NB4 (cell line): ENCODE data around the gene CTNNA2.

ENCODE experiments used
- MAX ChIP-seq: IDR thresholded peaks from 2 replicates; pipeline ENCODE4 v1.6.1; 2011; ENCODE audit warnings: low read depth, low read length
- MYC ChIP-seq: IDR thresholded peaks from 2 replicates; pipeline ENCODE4 v1.6.1; 2011; ENCODE audit warnings: low read depth, low read length
- POLR2A ChIP-seq: IDR thresholded peaks from 2 replicates; pipeline ENCODE4 v1.6.1; 2011; ENCODE audit warnings: mild to moderate bottlenecking; ENCODE audit not compliant: insufficient read length; ENCODE audit errors: extremely low read depth
- TF ChIP-seq, protein P1 (sequence below): IDR thresholded peaks from one replicate; pipeline ENCODE4 v1.5.1; 2012; ENCODE audit warnings: low read depth, low read length

DNA sequence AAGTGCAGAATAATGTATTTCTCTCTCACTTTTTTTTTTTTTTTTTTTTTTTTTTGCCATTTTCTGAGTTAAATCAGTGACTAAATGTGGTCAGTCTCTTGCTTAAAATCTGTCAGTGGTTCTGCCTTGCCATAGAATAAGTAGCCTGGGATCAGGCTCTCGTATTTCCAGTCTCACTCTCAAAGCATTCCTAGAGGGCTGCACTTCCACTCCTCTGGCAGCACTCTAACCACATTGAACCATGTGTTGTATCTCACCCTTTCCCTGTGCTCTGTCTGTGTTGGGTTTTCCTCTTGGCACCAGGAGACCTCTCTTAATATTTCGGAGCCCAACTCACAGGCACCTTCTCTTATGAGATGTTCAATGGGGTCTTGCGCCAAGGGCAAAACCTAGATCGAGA is 304.4 kb downstream of the CTNNA2 start:
- TF ChIP-seq, protein P1, sequence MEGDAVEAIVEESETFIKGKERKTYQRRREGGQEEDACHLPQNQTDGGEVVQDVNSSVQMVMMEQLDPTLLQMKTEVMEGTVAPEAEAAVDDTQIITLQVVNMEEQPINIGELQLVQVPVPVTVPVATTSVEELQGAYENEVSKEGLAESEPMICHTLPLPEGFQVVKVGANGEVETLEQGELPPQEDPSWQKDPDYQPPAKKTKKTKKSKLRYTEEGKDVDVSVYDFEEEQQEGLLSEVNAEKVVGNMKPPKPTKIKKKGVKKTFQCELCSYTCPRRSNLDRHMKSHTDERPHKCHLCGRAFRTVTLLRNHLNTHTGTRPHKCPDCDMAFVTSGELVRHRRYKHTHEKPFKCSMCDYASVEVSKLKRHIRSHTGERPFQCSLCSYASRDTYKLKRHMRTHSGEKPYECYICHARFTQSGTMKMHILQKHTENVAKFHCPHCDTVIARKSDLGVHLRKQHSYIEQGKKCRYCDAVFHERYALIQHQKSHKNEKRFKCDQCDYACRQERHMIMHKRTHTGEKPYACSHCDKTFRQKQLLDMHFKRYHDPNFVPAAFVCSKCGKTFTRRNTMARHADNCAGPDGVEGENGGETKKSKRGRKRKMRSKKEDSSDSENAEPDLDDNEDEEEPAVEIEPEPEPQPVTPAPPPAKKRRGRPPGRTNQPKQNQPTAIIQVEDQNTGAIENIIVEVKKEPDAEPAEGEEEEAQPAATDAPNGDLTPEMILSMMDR: no peak
- TF ChIP-seq POLR2A: no peak
- no peak for TF ChIP-seq MAX
- no peak for TF ChIP-seq MYC
